ENCODE data around the gene UBE2E2. TPM values are rescaled to one million over a fixed set of nuclear protein-coding genes. Genes with fewer than 3 reads are reported as not detected.

UBE2E2 gene
- total RNA-seq, 2 experiments from 2014 or later, result 41.1 to 48.8 TPM

DNA sequence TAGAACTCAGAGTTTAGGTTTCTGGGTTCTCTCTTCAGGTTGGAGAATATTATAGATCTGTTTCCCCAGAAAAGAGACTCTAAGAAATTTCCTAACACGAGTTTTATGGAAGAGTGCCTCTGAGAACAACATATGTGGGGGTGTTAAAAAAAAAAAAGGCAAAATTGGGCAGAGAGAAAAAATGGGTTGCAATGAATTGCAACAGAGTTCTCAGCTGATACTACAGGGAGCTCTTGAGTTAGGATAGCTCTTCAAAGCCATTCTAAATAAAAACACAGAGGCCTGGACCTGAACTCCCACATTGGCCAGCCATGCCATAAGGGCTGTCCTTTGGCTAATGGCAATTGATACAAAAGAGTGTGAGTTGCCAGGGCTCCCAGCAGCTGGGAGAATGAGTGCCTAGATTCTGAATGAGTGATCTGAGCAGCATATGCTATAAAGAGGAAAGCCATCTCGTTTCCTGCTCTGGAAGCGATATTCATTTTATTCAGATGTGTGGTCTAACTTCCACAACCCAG is 20.1 kb upstream of the UBE2E2 start:
- Histone ChIP-seq H3K4me3 (ENCODE audit: low read depth, low read length, poor library complexity, severe bottlenecking) (no peak overlapping the region), H3K4me1 (ENCODE audit: insufficient read depth, low read length, poor library complexity, severe bottlenecking) (peaks cover 19% of the 10 kb centered on the region), H3K9me3 (ENCODE audit: low read length) (no peaks in the 10 kb centered on the region), H3K9me2 (ENCODE audit: insufficient read depth, low read length) (no peaks in the 10 kb centered on the region), H3K36me3 (ENCODE audit: insufficient read depth, low read length) (no peaks in the 10 kb centered on the region), H2AFZ (ENCODE audit: low read length) (no peak overlapping the region), H3K79me2 (ENCODE audit: insufficient read depth, low read depth, low read length) (no peaks in the 10 kb centered on the region), H3K4me2 (ENCODE audit: low read length) (no peak overlapping the region), H3K27ac (ENCODE audit: low read depth, low read length, poor library complexity, severe bottlenecking) (no peak overlapping the region), H4K20me1 (ENCODE audit: insufficient read depth, low read length) (no peaks in the 10 kb centered on the region)
- no TSS peak for BruUV-seq (replicated peaks)
- ChIA-PET POLR2A (interaction anchor here (0.7 to 1.0 kb wide), 2 partner anchors 28 to 430 kb away, joined by 3 read pairs; no protein-coding TSS in a partner anchor), CTCF (ENCODE audit: unreplicated experiment) (no interaction called here)
- TF ChIP-seq, protein P1, sequence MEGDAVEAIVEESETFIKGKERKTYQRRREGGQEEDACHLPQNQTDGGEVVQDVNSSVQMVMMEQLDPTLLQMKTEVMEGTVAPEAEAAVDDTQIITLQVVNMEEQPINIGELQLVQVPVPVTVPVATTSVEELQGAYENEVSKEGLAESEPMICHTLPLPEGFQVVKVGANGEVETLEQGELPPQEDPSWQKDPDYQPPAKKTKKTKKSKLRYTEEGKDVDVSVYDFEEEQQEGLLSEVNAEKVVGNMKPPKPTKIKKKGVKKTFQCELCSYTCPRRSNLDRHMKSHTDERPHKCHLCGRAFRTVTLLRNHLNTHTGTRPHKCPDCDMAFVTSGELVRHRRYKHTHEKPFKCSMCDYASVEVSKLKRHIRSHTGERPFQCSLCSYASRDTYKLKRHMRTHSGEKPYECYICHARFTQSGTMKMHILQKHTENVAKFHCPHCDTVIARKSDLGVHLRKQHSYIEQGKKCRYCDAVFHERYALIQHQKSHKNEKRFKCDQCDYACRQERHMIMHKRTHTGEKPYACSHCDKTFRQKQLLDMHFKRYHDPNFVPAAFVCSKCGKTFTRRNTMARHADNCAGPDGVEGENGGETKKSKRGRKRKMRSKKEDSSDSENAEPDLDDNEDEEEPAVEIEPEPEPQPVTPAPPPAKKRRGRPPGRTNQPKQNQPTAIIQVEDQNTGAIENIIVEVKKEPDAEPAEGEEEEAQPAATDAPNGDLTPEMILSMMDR (conservative IDR thresholded peaks at IDR 0.05; ENCODE audit: low read length), result no peak
- no peak for TF ChIP-seq EZH2phosphoT487 (IDR thresholded peaks at IDR 0.05; ENCODE audit: borderline replicate concordance, low read depth, low read length)
- DNase-seq (ENCODE audit: low spot score), result no peak
- intact Hi-C loops (cut with micrococcal nuclease; ENCODE audit: unreplicated experiment), result no loop called here

DNA sequence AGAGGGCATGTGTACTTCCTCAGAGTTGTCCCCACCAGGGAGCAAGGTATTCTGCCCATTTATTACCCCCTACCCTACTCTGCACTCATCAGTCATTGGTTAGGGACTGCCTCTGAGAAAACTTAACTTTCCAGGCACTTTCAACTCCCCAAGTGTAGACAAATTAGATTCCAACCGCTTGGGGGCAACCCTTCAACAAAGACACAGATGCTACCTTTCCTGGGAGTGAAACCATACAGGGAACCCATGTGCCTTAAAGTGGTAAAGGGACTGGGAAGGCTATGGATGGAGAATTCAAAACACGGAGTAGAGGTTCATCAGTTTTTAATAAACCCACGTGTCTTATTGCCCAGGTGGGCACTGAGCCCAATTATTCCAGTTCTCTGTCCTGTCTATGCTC is 19.4 kb upstream of the UBE2E2 start:
- Histone ChIP-seq H3K27ac (ENCODE audit: low read depth, low read length, poor library complexity, severe bottlenecking) (no peak overlapping the region), H2AFZ (ENCODE audit: low read length) (no peak overlapping the region), H3K79me2 (ENCODE audit: insufficient read depth, low read depth, low read length) (no peaks in the 10 kb centered on the region), H4K20me1 (ENCODE audit: insufficient read depth, low read length) (no peaks in the 10 kb centered on the region), H3K4me2 (ENCODE audit: low read length) (no peak overlapping the region), H3K9me2 (ENCODE audit: insufficient read depth, low read length) (no peaks in the 10 kb centered on the region), H3K9me3 (ENCODE audit: low read length) (no peaks in the 10 kb centered on the region), H3K4me3 (ENCODE audit: low read depth, low read length, poor library complexity, severe bottlenecking) (no peak overlapping the region), H3K36me3 (ENCODE audit: insufficient read depth, low read length) (no peaks in the 10 kb centered on the region), H3K4me1 (ENCODE audit: insufficient read depth, low read length, poor library complexity, severe bottlenecking) (peaks cover 19% of the 10 kb centered on the region)
- DNase-seq (ENCODE audit: low spot score), result peak; percentile 58
- no peak for TF ChIP-seq EZH2phosphoT487 (IDR thresholded peaks at IDR 0.05; ENCODE audit: borderline replicate concordance, low read depth, low read length)
- TF ChIP-seq, protein P1 (conservative IDR thresholded peaks at IDR 0.05; ENCODE audit: low read length), result peak; percentile 75
- POLR2A ChIA-PET, result interaction anchor here (0.6 kb wide), 1 partner anchor 235 kb away, joined by 3 read pairs; no protein-coding TSS in a partner anchor
- BruUV-seq (replicated peaks), result no TSS peak
- CTCF ChIA-PET (ENCODE audit: unreplicated experiment), result no interaction called here
- intact Hi-C loops (cut with micrococcal nuclease; ENCODE audit: unreplicated experiment), result loop anchor here (1.0 kb wide), 1 partner anchor 578 kb away; no protein-coding TSS in a partner anchor

GRCh38 chr3:23185861-23186260 is 17.3 kb upstream of the UBE2E2 start:
- H3K9me2 ChIP-seq (ENCODE audit: insufficient read depth, low read length), result no peaks in the 10 kb centered on the region
- H3K4me1 ChIP-seq (ENCODE audit: insufficient read depth, low read length, poor library complexity, severe bottlenecking), result peaks cover 25% of the 10 kb centered on the region
- no peak for TF ChIP-seq EZH2phosphoT487 (IDR thresholded peaks at IDR 0.05; ENCODE audit: borderline replicate concordance, low read depth, low read length)
- TF ChIP-seq, protein P1 (conservative IDR thresholded peaks at IDR 0.05; ENCODE audit: low read length), result no peak
- H3K79me2 ChIP-seq (ENCODE audit: insufficient read depth, low read depth, low read length), result no peaks in the 10 kb centered on the region
- H2AFZ ChIP-seq (ENCODE audit: low read length), result no peak overlapping the region
- no peak overlapping the region for H3K4me3 ChIP-seq (ENCODE audit: low read depth, low read length, poor library complexity, severe bottlenecking)
- no TSS peak for BruUV-seq (replicated peaks)
- H3K4me2 ChIP-seq (ENCODE audit: low read length), result no peak overlapping the region
- intact Hi-C loops (cut with micrococcal nuclease; ENCODE audit: unreplicated experiment), result no loop called here
- POLR2A ChIA-PET, result interaction anchor here (0.6 kb wide), 4 partner anchors 232 to 416 kb away, joined by 3 to 6 read pairs (median 4); no protein-coding TSS in a partner anchor
- H3K9me3 ChIP-seq (ENCODE audit: low read length), result no peaks in the 10 kb centered on the region
- H3K27ac ChIP-seq (ENCODE audit: low read depth, low read length, poor library complexity, severe bottlenecking), result no peak overlapping the region
- H3K36me3 ChIP-seq (ENCODE audit: insufficient read depth, low read length), result no peaks in the 10 kb centered on the region
- CTCF ChIA-PET (ENCODE audit: unreplicated experiment), result no interaction called here
- no peaks in the 10 kb centered on the region for H4K20me1 ChIP-seq (ENCODE audit: insufficient read depth, low read length)
- no peak for DNase-seq (ENCODE audit: low spot score)

Measured in OCI-LY7 (cell line).